ENCODE measurements around the gene ECEL1.

- TF ChIP-seq CTCF (IDR thresholded peaks at IDR 0.05) (no peak), POLR2AphosphoS5 (IDR thresholded peaks at IDR 0.05) (no peak), EP300 (IDR thresholded peaks at IDR 0.05) (no peak)
Measured at GRCh38 chr2:232491139-232491780, 3.6 kb upstream of the ECEL1 start.
